Measurements from ENCODE around the gene SLAMF6. TPM values are rescaled to one million over a fixed set of nuclear protein-coding genes. Genes with fewer than 3 reads are reported as not detected.

SLAMF6 gene
- total RNA-seq, 6 experiments from 2014 or later: 0.26 to 1.1 (median 0.69) TPM

GRCh38 chr1:160549665-160550006 is 26.6 kb upstream of the SLAMF6 start:
- H3K27ac ChIP-seq: no peak overlapping the region
- no peak for DNase-seq
- H3K36me3 ChIP-seq: no peaks in the 10 kb centered on the region
- 100% methylated on average over 3 of the region's 3 CpGs for WGBS (ENCODE audit: insufficient coverage, low coverage, low lambda C conversion rate, missing lambda C conversion rate)
- H3K4me3 ChIP-seq: no peak overlapping the region
- H3K9me3 ChIP-seq: no peaks in the 10 kb centered on the region
- TF ChIP-seq CTCF (IDR thresholded peaks at IDR 0.05): no peak
- no peak for TF ChIP-seq POLR2A (IDR thresholded peaks at IDR 0.05)
- no peak for ATAC-seq
- peaks cover 0 to 7% (median 3%) of the 10 kb centered on the region in 4 donors for H3K4me1 ChIP-seq
- intact Hi-C loops (cut with DNase I): no loop called here
- H3K27me3 ChIP-seq: no peaks in the 10 kb centered on the region

- no peak for DNase-seq
- no peak for ATAC-seq
- H3K27me3 ChIP-seq: no peaks in the 10 kb centered on the region
- no peak for TF ChIP-seq CTCF (IDR thresholded peaks at IDR 0.05)
- intact Hi-C loops (cut with DNase I): no loop called here
- H3K9me3 ChIP-seq: no peaks in the 10 kb centered on the region
- 70% methylated on average over 5 of the region's 5 CpGs for WGBS (ENCODE audit: insufficient coverage, low coverage, low lambda C conversion rate, missing lambda C conversion rate)
- no peak overlapping the region for H3K4me3 ChIP-seq
- peaks cover 0 to 11% (median 5%) of the 10 kb centered on the region in 4 donors for H3K4me1 ChIP-seq
- H3K27ac ChIP-seq: no peak overlapping the region
- H3K36me3 ChIP-seq: no peaks in the 10 kb centered on the region
These were observed 26.1 kb upstream of the SLAMF6 start for GRCh38 chr1:160548960-160549664.

- H3K9me3 ChIP-seq: no peaks in the 10 kb centered on the region
- TF ChIP-seq POLR2A (IDR thresholded peaks at IDR 0.05): no peak
- TF ChIP-seq CTCF (IDR thresholded peaks at IDR 0.05): no peak
- H3K4me1 ChIP-seq: peaks cover 0 to 13% (median 6%) of the 10 kb centered on the region in 4 donors
- WGBS (ENCODE audit: insufficient coverage, low coverage, low lambda C conversion rate, missing lambda C conversion rate): 83% methylated on average over 1 of the region's 3 CpGs
- ATAC-seq (no peak), DNase-seq (no peak)
- H3K36me3 ChIP-seq: no peaks in the 10 kb centered on the region
- intact Hi-C loops (cut with DNase I): no loop called here
- no peaks in the 10 kb centered on the region for H3K27me3 ChIP-seq
- no peak overlapping the region for H3K4me3 ChIP-seq
- H3K27ac ChIP-seq: no peak overlapping the region
These were observed 25.1 kb upstream of the SLAMF6 start for GRCh38 chr1:160548183-160548582.

GRCh38 chr1:160547422-160547821 is 24.4 kb upstream of the SLAMF6 start:
- ATAC-seq: no peak
- WGBS (ENCODE audit: insufficient coverage, low coverage, low lambda C conversion rate, missing lambda C conversion rate): no CpG with 5 or more reads among the region's 4 CpGs
- no peak overlapping the region for H3K4me3 ChIP-seq
- H3K4me1 ChIP-seq: peaks cover 0 to 21% (median 10%) of the 10 kb centered on the region in 4 donors
- no peak for DNase-seq
- H3K27ac ChIP-seq: no peak overlapping the region
- no peaks in the 10 kb centered on the region for H3K9me3 ChIP-seq
- no peaks in the 10 kb centered on the region for H3K36me3 ChIP-seq
- H3K27me3 ChIP-seq: no peaks in the 10 kb centered on the region
- intact Hi-C loops (cut with DNase I): no loop called here
- TF ChIP-seq POLR2A (IDR thresholded peaks at IDR 0.05) (no peak), CTCF (IDR thresholded peaks at IDR 0.05) (no peak)

Measured in right lobe of liver (tissue), 6 donors.